HG03460 (cell line): ENCODE measurements around the gene THADA.

Experiments used
- ATAC-seq: cut with Tn5 transposase; IDR thresholded peaks from one replicate; pipeline ENCODE4 v1.9.1; 2021; ENCODE audit not compliant: unreplicated experiment

Gene THADA

GRCh38 chr2:43228756-43229659, 366.8 kb downstream of the THADA start:
- no peak for ATAC-seq

GRCh38 chr2:43228321-43228751, 367.5 kb downstream of the THADA start:
- ATAC-seq, result no peak

- no peak for ATAC-seq
Measured at GRCh38 chr2:43227830-43228281, 368.0 kb downstream of the THADA start.

- ATAC-seq, result no peak
Measured at GRCh38 chr2:43226955-43227829, 368.6 kb downstream of the THADA start.

GRCh38 chr2:43226558-43226954, 369.3 kb downstream of the THADA start, which contains the start of gene ZFP36L2:
TSS of gene ZFP36L2 (minus strand) at chr2:43226606. CDS start at chr2:43226315, 291 bp downstream.
- ATAC-seq, result peak; percentile 57

- ATAC-seq, result peak; percentile 30
Measured at GRCh38 chr2:43225788-43226557, 369.9 kb downstream of the THADA start.

GRCh38 chr2:43225093-43225787, 370.6 kb downstream of the THADA start:
- ATAC-seq, result no peak

GRCh38 chr2:43224571-43225092, 371.2 kb downstream of the THADA start:
- ATAC-seq, result no peak

- ATAC-seq, result no peak
Measured at GRCh38 chr2:43224131-43224570, 371.7 kb downstream of the THADA start.

- ATAC-seq, result no peak
Measured at GRCh38 chr2:43223521-43224001, 372.3 kb downstream of the THADA start.

- no peak for ATAC-seq
Measured at GRCh38 chr2:43222475-43223309, 373.1 kb downstream of the THADA start.

- ATAC-seq, result no peak
Measured at GRCh38 chr2:43221763-43222474, 373.9 kb downstream of the THADA start.

- no peak for ATAC-seq
Measured at GRCh38 chr2:43221124-43221762, 374.6 kb downstream of the THADA start.

- no peak for ATAC-seq
Measured at GRCh38 chr2:43220760-43221123, 375.1 kb downstream of the THADA start.

GRCh38 chr2:43220229-43220751, 375.5 kb downstream of the THADA start:
- no peak for ATAC-seq

- ATAC-seq, result peak; percentile 56
Measured at GRCh38 chr2:43219383-43220228, 376.2 kb downstream of the THADA start.
